Spinal cord (tissue), 10 donors: ENCODE results near the gene NRIP3. TPM values are rescaled to one million over a fixed set of nuclear protein-coding genes. Genes with fewer than 3 reads are reported as not detected.
"Not testable (repeated sequence)": the region's sequence is repeated elsewhere in the genome, so short reads cannot be mapped to it uniquely, and the experiment has no call there.

Source experiments
- DNase-seq, 6 donors: peaks; one replicate each; pipeline versions ENCODE4 v3.0.0 to v3.0.0-alpha.2; 2013 to 2015; ENCODE audit warnings: low spot score in 6 of 6, low read depth in 4 of 6
- H3K27ac ChIP-seq: one replicate; pipeline ENCODE4 v1.5.1; 2013; ENCODE audit warnings: low read depth, low read length, control low read depth
- H3K27me3 ChIP-seq: one replicate; pipeline ENCODE4 v1.6.1; 2013; ENCODE audit warnings: low read length; ENCODE audit not compliant: control insufficient read depth, insufficient read depth
- H3K36me3 ChIP-seq: one replicate; pipeline ENCODE4 v1.6.1; 2013; ENCODE audit warnings: low read length; ENCODE audit not compliant: control insufficient read depth, insufficient read depth
- H3K4me1 ChIP-seq: one replicate; pipeline ENCODE4 v1.6.1; 2013; ENCODE audit warnings: low read length; ENCODE audit not compliant: control insufficient read depth, insufficient read depth
- H3K4me3 ChIP-seq: one replicate; pipeline ENCODE4 v1.5.1; 2013; ENCODE audit warnings: low read depth, low read length, control low read depth
- H3K9me3 ChIP-seq: one replicate; pipeline ENCODE4 v1.6.1; 2013; ENCODE audit warnings: low read length; ENCODE audit not compliant: control insufficient read depth, insufficient read depth
- WGBS: methylation state at CpG from one replicate; pipeline ENCODE4 v1.1.5; 2013; ENCODE audit warnings: missing lambda C conversion rate; ENCODE audit not compliant: insufficient coverage; 5-methylcytosine and 5-hydroxymethylcytosine counted together
- polyA plus RNA-seq, 2 donors: library from polyadenylated mRNA; unstranded; fragments of 120-200 nt; gene quantifications; one replicate each; pipeline ENCODE4 v1.2.1, GENCODE V29; 2013; ENCODE audit not compliant: insufficient read length in 2 of 2
- total RNA-seq, 2 donors: library from RNA; depleted of rRNA in 1 of 2; stranded (reverse); fragments of 120-200 nt in 1 of 2; fragments of >200 nt in 1 of 2; gene quantifications; one replicate each; pipeline versions ENCODE4 v1.2.3 to v1.2.4, GENCODE V29; 2013 to 2014
- donor health status: healthy.

Gene NRIP3
- total and polyA plus RNA-seq, 4 donors = 9.9 to 57.1 (median 29.4) TPM

DNA sequence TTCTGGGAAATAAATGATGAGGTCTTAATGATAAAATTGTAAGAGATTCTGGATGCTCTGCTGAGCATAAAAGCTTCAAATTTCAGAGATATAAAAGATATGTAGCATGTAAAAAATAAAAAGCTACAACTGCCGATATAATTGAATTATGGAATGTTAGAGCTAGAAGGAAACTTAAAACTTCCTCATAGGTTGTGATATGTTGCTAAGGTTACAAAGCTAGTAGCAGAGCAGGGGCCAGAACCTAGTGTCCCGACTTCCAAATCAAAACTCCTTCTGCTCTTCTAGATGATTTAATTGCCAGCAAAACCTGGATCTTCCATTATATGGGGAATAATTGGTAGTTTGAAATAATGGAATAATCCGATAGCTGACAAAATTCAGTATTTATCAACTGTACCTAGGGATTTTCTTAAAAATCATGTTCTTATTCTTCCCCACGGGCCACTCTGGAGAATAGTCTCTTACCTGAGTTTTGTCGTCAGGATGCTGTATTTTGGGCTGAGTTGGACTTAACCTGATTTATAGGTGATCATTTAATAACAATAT is 61.2 kb downstream of the NRIP3 start, which contains the start of gene ASCL3:
Gene ASCL3 (minus strand): TSS at position 499 of the 549 bp plus-strand sequence. CDS start 4,855 bp downstream, outside the sequence.
- H3K9me3 ChIP-seq = no peaks in the 10 kb centered on the region
- H3K27me3 ChIP-seq = no peaks in the 10 kb centered on the region
- no peak within 1 kb of the TSS for H3K27ac ChIP-seq
- no peaks in the 10 kb centered on the region for H3K36me3 ChIP-seq
- WGBS = no CpG with 5 or more reads among the region's 5 CpGs
- no peaks in the 10 kb centered on the region for H3K4me1 ChIP-seq
- DNase-seq = peak in 1 of 6 donors; percentile 3
- H3K4me3 ChIP-seq = no peak within 1 kb of the TSS

DNA sequence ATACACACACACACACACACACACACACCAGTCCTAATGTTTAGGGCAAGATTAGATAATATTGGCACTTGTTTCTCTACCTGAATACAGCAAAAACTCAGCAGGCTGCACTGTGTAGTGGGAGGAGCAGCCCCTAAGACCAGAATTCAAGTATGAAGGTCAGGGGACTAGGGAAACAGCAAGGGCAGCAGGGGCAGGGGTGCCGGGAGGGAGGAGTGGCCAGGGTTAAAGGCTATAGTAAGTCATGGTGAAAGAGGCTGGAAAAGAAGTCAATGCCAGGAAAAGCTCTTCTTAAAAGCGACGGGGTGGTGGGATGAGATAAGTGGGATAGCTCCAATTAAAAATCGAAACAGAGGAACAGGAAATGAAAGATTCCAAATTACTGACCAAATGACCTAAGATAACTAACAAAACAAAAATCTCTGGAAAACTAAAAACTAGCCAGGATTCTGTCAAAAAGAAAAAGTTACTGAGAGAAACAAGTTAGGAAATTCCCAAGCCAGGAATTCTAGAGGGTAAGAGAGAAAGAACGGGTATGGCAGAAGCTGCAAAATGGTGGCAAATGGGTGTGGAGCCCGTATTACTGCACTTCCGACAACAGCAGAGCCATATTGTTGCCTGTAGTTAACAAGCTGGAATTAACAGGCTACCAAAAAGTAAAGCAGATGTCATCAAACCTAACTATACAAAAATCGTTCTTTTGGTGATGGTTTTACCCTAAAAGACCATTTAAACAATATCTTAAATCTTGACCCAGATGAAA is 62.3 kb downstream of the NRIP3 start:
- DNase-seq = no peak
- Histone ChIP-seq H3K9me3 (no peaks in the 10 kb centered on the region), H3K4me3 (no peak overlapping the region), H3K27ac (no peak overlapping the region), H3K4me1 (no peaks in the 10 kb centered on the region), H3K36me3 (no peaks in the 10 kb centered on the region), H3K27me3 (no peaks in the 10 kb centered on the region)
- 43% methylated on average over 1 of the region's 8 CpGs for WGBS

DNA sequence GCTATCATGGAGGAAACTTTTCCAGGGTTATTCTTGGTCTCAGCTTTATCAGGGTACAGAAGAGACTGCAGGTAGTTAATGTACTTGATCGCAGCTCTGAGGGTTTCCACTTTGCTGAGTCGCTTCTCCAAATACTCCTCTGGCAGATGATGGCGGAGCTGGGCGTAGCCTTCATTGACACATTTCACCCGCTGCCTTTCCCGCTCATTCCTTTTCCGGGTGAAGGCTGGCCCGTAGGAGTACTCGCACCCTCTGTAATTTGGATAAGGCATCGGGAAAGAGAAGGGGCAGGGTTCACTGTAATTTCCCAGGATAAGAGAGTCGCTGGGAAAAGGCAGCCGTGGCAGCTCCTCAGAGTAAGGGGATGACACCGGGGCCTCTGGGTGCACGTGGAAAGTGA is 66.1 kb downstream of the NRIP3 start:
- Histone ChIP-seq H3K36me3 (no peaks in the 10 kb centered on the region), H3K9me3 (no peaks in the 10 kb centered on the region), H3K27ac (no peak overlapping the region), H3K27me3 (no peaks in the 10 kb centered on the region), H3K4me1 (no peaks in the 10 kb centered on the region), H3K4me3 (no peak overlapping the region)
- 83% methylated on average over 13 of the region's 14 CpGs for WGBS
- no peak for DNase-seq

DNA sequence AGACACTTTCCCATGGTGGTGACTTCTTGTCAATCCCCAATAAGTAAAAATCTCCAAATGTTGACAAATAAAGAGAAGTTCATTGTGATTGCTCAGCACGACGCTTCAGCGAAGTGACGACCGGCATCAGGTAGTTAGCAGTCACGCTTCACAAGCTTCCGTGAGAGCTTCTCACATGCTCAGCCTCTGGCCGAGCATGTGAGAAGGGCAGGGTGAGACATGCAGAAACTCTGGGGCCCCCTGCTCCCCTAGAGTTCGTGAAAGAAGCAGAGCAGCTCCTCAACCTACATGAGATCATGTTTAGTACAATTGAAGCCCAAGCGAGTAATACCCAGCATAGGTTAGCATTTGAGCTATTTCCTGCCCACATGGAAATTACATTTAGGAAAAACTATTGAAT is 66.6 kb downstream of the NRIP3 start:
- Histone ChIP-seq H3K27me3 (no peaks in the 10 kb centered on the region), H3K27ac (no peak overlapping the region), H3K4me1 (no peaks in the 10 kb centered on the region), H3K4me3 (no peak overlapping the region), H3K9me3 (no peaks in the 10 kb centered on the region), H3K36me3 (no peaks in the 10 kb centered on the region)
- 94% methylated on average over 8 of the region's 10 CpGs for WGBS
- no peak for DNase-seq

DNA sequence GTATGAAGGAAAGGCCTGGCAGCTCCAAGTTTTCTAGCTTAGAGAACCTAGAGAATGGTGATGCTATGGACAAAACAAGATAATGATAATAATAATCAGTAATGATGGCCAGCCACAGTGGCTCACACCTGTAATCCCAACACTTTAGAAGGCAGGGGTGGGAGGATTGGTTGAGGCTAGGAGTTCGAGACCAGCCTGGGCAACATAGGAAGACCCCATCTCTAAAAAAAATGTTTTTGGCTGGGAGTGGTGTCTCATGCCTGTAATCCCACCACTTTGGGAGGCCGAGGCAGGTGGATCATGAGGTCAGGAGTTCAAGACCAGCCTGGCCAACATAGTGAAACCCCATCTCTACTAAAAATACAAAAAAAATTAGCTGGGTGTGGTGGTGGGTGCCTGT is 68.0 kb downstream of the NRIP3 start:
- WGBS = no CpG with 5 or more reads among the region's 2 CpGs
- H3K9me3 ChIP-seq, DNase-seq, H3K4me1 ChIP-seq, H3K4me3 ChIP-seq, H3K36me3 ChIP-seq, H3K27me3 ChIP-seq, H3K27ac ChIP-seq: not testable (repeated sequence)

DNA sequence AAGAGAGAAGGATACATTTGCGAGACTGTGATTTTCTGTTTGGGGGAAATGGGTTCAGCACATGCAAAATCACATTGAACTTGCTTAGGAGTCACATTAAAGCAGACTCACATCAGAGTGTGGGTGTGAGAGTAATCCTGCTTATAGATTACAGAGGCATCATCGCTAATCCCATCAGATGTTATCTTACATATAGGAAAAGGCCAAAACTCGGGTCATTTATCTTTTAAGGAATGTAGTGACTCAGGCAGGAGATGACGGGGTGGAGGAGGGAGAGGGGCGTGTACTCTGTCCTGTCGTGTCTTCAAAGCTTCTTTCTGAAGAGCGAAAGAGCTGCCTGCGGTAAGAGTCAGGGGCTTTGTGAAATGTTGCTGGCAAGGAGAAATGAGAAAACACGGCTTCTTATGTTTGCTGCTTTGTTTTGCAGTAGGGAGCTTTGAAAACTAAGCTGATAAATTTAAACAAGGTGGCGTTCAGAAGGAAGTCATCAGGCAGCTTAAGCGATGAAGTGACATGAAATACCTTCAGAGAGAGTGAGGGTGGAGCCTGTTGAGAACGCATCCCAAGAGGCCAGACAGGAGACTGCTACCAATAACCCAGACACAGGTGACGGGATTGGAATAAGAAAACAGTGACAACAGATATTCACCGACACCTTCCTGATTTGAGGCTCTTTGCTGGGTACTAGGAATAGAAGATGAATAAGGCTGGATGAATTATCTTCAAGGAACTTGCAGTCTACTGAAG is 68.9 kb downstream of the NRIP3 start:
- Histone ChIP-seq H3K9me3 (no peaks in the 10 kb centered on the region), H3K27ac (no peak overlapping the region), H3K27me3 (no peaks in the 10 kb centered on the region), H3K4me3 (no peak overlapping the region), H3K36me3 (no peaks in the 10 kb centered on the region), H3K4me1 (no peaks in the 10 kb centered on the region)
- DNase-seq = no peak
- 59% methylated on average over 12 of the region's 14 CpGs for WGBS

DNA sequence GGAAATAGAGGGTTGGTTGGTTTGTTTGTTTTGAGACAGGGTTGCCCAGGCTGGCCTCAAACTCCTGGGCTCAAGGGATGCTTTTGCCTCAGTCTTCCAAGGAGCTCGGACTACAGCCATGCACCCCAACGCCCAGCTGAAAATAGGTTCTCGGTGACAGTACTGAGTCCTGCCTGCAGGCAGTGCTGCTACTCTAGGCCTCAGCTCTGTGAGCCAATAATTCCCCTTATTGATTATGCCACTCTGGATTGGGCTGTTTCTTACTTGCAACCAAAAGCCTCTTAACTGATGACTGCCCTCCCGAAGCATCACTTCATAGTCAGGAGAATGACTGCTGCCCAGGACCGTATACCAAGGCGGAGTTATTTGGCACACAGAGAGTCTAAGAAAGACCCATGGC is 69.9 kb downstream of the NRIP3 start:
- no peak for DNase-seq
- Histone ChIP-seq H3K4me3 (no peak overlapping the region), H3K27ac (no peak overlapping the region), H3K27me3 (no peaks in the 10 kb centered on the region), H3K4me1 (no peaks in the 10 kb centered on the region), H3K9me3 (no peaks in the 10 kb centered on the region), H3K36me3 (no peaks in the 10 kb centered on the region)
- WGBS = 90% methylated on average over 6 of the region's 6 CpGs

DNA sequence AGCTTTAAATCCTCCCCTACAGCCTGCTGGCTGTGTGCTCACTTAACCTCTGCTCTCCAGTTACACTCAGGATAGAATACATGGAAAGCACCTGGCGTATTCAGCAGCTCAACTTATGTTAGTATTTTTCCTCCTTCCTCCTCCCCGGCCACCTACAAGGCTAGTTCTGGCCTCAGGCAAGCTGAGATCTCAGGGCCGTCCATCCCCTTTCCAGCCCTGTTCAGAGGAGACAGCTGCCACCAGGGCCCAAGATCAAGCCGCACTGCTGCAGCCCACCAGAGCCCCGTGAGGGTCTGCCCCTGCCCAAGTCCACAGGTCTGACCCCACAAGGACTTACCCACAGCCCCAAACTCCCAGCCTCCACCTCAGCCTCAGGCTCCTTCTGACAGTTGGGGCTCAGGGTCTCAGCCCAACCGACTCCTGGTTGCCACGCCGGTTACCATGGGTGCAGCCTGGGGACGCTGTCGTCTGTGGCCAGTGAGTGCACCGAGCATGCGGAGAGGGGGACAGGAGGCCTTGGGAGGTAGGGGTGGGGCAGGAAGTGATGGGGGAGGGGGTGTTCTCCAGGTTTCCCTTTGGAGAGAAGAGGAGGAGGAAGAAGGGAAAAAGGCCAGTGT is 71.1 kb downstream of the NRIP3 start, which contains the start of gene C11orf16:
Gene C11orf16 (minus strand): TSS at position 384 of the 617 bp plus-strand sequence. CDS start 639 bp downstream, outside the sequence.
- no peak for DNase-seq
- Histone ChIP-seq H3K9me3 (no peaks in the 10 kb centered on the region), H3K4me3 (no peak within 1 kb of the TSS), H3K4me1 (no peaks in the 10 kb centered on the region), H3K27ac (no peak within 1 kb of the TSS), H3K36me3 (no peaks in the 10 kb centered on the region), H3K27me3 (no peaks in the 10 kb centered on the region)
- whole genome bisulfite sequencing = 63% methylated on average over 12 of the region's 12 CpGs
